ENCODE data around the gene ARFIP1.

ARFIP1 gene

GRCh38 chr4:152900395-152900794 is 120.6 kb downstream of the ARFIP1 start:
- no peak for DNase-seq

- no peak for DNase-seq
These were observed 121.5 kb downstream of the ARFIP1 start for GRCh38 chr4:152901205-152901604.

GRCh38 chr4:152903658-152904057 is 123.9 kb downstream of the ARFIP1 start:
- DNase-seq: no peak

DNA sequence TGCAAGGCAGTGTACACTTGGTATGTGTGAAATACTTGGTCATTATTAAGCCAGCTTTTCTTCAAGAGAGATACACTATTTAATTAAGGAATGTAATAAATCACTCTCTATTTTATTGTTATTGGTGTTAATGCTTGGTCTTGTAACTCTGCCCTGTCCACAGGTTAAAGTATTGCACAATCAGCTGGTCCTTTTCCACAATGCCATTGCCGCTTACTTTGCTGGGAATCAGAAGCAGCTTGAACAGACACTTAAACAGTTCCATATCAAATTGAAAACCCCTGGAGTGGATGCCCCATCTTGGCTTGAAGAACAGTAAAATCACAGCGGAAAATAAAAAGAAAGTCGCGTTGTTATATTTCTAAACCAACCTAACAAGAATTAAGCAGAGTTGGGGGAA is 130.1 kb downstream of the ARFIP1 start:
- no peak for DNase-seq

DNA sequence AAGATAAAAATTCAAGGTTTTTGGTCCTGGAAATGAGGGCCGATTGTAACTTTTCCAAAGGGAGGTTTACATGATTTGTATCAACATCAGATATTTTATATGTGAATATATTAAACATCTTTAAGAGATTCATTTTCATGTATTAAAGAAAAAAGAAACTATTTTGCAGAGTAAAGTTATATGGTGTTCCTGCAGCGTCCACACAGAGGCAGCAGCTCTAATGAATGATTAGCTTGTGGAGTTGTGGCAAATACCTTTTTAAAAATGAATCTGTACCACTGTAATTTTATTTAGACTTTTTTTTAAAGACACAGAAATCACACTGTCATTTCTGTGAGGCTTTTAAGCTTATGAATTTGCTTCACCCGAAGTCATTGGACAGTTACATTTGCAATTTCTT is 130.8 kb downstream of the ARFIP1 start:
- no peak for DNase-seq

DNA sequence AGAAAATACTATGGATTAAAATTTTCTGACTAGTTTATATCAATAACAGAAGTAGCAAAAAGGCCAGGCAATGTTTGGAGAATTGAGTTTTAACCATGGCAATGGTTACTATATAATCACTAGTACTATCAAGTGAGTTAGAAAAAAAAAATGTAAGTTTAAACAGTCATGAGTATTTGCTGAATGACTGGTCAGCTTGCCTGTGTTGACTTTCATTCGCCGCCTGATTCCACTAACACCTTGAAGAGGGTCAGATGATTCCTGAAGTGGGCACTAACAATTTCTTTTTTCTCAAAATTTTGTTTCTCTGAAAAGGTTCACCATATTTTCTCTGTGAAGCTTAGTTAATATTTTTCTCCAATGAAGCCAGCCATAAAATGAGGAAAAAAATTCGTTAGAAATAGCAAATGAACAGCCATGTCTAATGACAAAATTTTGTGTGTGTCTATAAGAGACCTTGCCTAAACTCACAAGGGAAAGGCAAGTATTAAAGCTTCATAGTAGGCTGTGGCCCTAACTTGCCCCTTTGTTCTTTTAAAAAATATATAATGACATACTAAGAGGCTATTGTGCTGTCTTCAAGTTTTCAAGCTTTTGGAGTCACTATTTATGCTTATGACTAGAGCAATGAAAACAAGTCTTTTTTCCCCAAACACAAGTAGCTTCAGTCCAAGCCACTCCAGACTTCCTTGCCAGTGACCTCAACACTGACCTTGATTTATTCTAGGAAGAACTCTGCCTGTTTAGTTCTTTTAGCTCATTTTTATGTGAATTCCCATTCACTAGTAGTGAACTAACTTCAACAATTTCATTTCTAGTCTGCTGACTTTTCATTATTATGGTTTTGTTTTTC is 138.0 kb downstream of the ARFIP1 start:
- no peak for DNase-seq

DNA sequence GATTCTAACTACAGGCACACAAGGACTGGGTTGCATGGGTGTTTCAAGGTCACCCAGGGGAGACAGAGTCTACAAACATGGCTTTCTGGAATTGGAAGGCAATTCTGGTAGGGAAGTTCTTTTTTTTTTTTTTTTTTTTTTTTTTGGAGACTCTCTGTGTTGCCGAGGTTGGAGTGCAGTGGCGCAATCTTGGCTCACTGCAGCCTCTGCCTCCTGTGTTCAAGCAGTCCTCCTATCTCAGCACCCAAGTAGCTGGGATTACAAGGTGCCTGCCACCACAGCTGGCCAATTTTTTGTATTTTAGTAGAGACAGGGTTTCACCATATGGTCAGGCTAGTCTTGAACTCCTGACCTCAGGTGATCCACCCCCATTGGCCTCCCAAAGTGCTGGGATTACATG is 140.1 kb downstream of the ARFIP1 start:
- DNase-seq: no peak

DNA sequence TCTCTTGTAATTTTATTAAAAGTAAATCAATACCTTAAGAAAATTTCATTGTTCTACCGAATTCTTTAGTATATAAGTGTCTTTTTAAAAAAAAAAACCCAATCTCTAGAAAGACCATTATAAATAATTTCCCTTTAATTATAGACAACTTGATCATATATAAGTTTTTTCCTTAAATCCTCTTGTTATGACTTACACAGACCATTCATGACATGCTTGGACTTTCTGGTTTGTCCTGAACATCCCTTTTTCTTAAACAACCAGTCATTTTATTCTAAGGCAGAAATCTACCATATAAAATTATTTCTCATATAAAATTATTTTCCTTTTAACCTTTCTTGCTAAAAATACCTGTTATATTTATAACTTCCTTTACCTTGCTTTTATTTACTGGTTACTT is 141.0 kb downstream of the ARFIP1 start:
- DNase-seq: no peak

- DNase-seq: no peak
These were observed 141.5 kb downstream of the ARFIP1 start for GRCh38 chr4:152921284-152921683.

DNA sequence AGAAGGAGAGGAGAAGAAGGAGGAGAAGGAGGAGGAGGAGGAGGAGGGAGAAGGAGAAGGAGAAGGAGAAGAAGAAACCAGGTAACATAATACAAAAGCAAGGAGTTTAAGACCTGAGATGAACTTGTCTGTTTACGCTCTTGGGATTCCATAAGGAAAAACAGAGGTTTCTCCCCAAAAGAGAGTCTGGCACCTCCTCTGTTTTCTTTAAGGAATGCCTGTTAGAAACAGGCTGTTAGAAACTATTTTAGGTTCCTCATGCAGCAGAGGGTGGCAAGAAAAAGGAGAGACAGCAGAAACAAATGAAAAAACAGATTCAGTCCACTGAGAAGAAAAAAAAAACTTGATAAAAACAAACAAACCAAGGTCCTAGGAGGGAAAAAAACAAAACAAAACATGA is 146.1 kb downstream of the ARFIP1 start:
- no peak for DNase-seq

- DNase-seq: no peak
These were observed 147.2 kb downstream of the ARFIP1 start for GRCh38 chr4:152926959-152927358.

DNA sequence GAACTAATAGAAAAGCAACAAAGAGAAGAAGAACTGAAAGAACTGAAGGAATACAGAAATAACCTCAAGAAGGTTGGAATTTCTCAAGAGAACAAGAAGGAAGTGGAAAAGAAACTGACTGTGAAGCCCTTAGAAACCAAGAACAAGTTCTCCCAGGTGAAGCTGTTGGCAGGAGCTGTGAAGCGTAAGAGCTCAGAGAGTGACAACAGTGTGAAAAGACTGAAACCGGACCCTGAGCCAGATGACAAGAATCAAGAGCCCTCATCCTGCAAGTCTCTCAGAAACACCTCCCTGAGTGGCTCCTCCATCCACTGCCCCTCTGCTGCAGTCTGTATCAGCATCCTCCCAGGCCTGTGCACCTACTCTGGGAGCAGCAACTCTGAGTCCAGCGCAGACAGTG is 148.0 kb downstream of the ARFIP1 start:
- DNase-seq: no peak

DNA sequence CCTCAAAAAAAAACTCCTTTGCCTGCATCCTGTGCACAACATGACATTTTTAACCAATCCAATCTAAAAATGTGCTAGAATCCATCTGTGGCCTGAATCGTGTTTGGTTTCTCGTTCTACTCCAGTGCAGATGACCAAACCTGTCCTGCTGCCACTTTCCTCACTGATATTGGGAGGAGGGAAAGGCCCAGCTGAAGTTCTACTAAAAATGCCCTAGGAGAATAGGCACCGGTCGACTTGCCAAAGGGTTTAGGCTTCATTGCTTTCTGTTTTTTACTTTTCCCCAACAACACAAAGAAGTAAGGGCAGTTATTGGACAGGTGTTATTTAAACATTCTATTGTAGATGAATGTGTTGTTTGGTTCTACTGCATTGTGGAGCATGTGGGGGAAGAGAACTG is 148.5 kb downstream of the ARFIP1 start:
- DNase-seq: no peak

DNA sequence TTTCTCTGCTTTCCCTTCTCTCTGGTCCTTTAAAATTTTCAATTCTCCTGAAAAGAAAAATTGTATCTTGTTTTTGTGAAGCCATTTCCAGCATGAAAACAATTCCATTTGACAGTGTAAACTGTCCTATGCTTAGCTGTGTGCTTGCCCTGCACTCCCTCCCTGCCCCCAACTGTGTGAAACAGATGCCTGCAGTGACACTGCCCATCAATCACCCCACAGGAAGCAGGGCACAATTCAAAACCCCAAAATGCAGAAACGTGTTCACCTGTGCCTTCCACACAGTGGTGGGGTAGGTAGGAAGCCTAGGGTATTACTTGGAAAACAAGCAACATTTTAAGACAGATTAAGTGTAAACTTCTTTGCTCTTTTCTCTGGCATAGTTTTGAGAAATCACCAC is 150.1 kb downstream of the ARFIP1 start:
- no peak for DNase-seq

- DNase-seq: no peak
These were observed 155.4 kb downstream of the ARFIP1 start for GRCh38 chr4:152935143-152935542.

- no peak for DNase-seq
These were observed 156.1 kb downstream of the ARFIP1 start, which contains the start of gene FHDC1 for GRCh38 chr4:152935631-152936445. FHDC1 (plus strand) TSS chr4:152936323; CDS start chr4:152943058, 6,735 bp downstream.

- peak; percentile 17 for DNase-seq
These were observed 156.9 kb downstream of the ARFIP1 start for GRCh38 chr4:152936446-152937335.

DNA sequence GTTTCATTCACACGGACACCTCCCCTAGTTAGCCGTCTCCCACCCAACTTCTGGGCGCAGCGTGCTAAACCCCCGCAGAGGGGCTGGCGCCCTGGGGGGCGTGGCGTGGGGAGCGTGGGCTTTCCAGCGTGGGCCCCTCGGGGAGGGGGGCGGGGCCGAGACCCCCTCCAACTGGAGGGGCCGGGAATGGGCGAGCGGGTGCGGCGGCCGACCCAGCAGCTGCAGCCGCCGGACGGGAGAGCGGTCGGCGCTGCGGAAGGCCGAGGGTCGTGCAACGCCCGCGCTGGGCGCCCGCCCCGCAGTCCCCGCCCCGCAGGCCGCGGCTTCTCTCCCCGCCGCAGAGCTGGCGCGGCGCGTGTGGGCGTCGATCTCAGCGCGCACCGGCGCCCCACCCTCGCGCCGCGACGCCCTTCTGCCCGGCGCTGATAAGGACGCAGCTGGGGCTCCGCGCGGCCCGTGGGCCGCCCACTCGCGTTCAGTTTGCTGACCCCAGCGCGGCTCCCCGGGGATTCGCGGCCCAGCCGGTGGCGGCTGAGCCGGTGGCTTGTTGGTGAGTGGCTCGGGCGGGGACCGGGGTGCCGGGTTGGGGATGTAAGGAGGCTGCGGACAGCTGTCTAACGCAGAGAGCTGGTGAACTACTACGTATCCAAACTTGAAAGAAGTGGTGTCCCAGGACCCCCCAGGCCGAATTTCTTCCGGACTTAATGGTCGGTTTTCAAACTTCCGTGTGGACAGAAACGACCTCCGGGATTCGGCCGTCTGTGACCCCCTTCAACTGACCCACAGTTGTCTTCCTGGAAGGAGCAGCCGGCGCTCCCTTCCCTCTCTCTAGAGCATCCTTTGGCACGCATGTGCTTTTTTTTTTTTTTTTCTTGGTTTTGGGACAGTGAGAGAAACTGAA is 157.8 kb downstream of the ARFIP1 start:
- DNase-seq: peak; percentile 21

DNA sequence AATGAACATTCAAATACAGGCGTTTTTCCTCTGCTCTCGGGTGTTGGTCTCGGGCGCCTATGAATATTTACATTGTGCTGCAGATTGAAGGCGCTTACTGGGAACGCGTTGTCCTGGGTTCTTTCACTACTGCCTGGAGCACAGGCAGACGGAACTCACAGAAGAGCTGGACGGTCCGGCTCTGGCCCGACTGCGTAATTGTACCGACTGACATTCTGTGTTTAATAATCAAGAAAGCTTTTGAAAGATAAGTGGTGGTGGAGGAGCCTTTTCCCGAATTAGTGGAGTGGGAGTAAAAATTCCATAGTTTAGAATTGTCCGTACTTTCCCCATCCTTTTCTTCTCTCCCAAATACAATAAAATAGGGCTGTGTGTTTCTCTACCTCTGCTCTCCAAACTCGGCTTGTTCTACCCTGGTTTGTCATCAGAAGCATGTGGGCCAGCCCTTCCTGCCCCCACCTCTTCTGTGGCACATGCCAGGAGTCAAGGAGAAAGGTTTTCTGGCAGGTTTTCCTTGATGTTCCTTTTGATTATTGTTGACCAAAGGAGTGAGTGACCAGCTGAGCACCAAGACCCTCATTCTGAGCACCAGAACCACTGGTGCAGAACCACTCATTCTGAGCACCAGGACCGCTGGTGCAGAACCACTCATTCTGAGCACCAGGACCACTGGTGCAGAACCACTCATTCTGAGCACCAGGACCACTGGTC is 158.6 kb downstream of the ARFIP1 start:
- DNase-seq: no peak

GRCh38 chr4:152939621-152940020 is 159.9 kb downstream of the ARFIP1 start:
- no peak for DNase-seq

- no peak for DNase-seq
These were observed 160.7 kb downstream of the ARFIP1 start for GRCh38 chr4:152940461-152940860.

Data from activated naive CD4-positive, alpha-beta T cell treated with Interleukin-2 at 50 U/mL for 16 hours (primary cell).